ENCODE measurements around the gene PROKR1. TPM values are rescaled to one million over a fixed set of nuclear protein-coding genes. Genes with fewer than 3 reads are reported as not detected.

Gene PROKR1
- total RNA-seq, 2 donors from 2014 or later, result not detected

DNA sequence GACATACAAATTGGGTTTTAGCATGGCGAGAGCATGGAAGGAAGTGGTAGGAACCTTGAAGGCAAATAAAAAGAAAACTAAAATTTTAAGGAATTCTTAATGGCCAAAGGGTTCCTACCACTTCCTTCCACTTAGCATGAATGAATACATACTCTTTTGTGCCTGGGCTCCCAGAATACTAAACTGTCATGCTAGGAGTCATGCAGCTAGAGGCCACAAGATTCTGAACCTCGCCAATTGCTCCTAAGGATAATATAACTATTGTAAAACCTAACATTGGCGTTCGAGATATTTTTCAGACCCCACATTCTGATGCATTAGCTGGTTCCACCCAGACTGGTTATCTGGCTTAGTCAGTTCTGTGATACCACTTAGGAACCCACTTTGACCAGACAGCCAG lies 52.6 kb downstream of the PROKR1 start:
- H3K27ac ChIP-seq, result no peak overlapping the region
- H3K4me1 ChIP-seq (ENCODE audit: control insufficient read depth in 1 of 2, low read depth in 2 of 2), result no peaks in the 10 kb centered on the region
- ATAC-seq (ENCODE audit: insufficient number of reproducible peaks, low FRiP score, low read depth) (no peak), DNase-seq (ENCODE audit: low spot score) (no peak)
- H3K36me3 ChIP-seq, result no peaks in the 10 kb centered on the region
- no peak overlapping the region for H3K4me3 ChIP-seq
- TF ChIP-seq, protein P1, sequence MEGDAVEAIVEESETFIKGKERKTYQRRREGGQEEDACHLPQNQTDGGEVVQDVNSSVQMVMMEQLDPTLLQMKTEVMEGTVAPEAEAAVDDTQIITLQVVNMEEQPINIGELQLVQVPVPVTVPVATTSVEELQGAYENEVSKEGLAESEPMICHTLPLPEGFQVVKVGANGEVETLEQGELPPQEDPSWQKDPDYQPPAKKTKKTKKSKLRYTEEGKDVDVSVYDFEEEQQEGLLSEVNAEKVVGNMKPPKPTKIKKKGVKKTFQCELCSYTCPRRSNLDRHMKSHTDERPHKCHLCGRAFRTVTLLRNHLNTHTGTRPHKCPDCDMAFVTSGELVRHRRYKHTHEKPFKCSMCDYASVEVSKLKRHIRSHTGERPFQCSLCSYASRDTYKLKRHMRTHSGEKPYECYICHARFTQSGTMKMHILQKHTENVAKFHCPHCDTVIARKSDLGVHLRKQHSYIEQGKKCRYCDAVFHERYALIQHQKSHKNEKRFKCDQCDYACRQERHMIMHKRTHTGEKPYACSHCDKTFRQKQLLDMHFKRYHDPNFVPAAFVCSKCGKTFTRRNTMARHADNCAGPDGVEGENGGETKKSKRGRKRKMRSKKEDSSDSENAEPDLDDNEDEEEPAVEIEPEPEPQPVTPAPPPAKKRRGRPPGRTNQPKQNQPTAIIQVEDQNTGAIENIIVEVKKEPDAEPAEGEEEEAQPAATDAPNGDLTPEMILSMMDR (IDR thresholded peaks at IDR 0.05), result no peak
- no peaks in the 10 kb centered on the region for H3K27me3 ChIP-seq (replicated peaks; ENCODE audit: insufficient read depth)
- peaks cover 6% of the 10 kb centered on the region for H3K9me3 ChIP-seq

DNA sequence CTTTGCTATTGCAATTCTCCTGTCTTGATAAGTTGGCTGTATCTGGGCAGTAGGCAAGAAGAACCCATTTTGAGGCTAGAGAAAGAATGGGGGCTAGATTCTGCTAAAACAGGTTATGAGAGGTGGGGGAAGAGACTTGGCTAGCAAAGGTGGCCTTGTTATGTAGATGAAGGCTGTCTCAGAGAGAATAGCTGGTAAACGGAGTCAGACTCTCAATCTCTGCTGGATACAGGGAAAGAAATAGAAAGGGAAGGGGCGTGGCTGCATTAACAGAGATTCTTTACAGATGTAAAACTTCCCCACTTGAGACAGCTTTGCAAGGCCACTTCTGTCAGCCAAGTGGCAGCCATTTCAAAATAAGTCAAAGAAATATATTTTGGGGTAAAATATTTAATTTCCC lies 53.2 kb downstream of the PROKR1 start:
- no peak for ATAC-seq (ENCODE audit: insufficient number of reproducible peaks, low FRiP score, low read depth)
- Histone ChIP-seq H3K27me3 (replicated peaks; ENCODE audit: insufficient read depth) (no peaks in the 10 kb centered on the region), H3K4me1 (ENCODE audit: control insufficient read depth in 1 of 2, low read depth in 2 of 2) (no peaks in the 10 kb centered on the region), H3K27ac (no peak overlapping the region), H3K36me3 (no peaks in the 10 kb centered on the region), H3K4me3 (no peak overlapping the region), H3K9me3 (peaks cover 6% of the 10 kb centered on the region)
- TF ChIP-seq, protein P1 (IDR thresholded peaks at IDR 0.05), result no peak
- DNase-seq (ENCODE audit: low spot score), result no peak

DNA sequence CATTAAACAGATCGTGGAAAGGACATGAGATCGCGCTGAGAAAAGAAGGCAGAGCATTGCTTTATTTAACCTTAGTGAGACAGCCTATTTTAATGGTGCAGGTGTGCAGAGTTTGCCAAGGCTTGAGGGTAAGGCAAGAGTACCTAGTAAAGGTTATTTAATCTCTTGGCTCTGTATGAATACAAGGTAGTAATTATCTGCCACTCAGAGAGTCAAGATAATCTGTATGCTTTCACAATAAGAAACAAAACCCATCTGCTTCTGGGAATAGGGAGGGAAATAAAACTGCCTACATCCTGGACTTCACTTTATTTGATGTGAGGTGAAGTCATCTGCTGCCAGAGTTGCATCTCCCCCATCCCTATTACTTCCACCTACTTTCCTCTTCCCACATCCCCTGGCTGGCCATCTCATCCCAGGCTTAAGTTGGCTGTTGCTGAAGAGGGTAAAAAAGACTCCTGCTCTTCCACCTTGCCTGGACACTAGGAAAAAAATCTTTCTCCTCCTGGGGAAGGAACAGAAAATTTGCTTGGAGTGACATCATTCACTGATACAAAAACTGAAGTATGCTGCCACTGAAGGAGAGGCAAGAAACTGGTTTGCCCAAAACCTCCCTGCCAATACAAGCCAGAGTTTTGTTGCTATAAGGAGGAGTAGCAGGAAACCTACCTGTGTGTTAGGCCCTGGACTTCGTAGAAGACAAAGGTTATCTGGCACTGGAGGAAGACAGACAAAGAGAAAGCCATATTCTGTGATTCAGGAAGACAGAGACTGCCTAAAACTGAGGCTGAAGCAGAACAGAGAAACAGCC lies 55.4 kb downstream of the PROKR1 start:
- no peaks in the 10 kb centered on the region for H3K4me1 ChIP-seq (ENCODE audit: control insufficient read depth in 1 of 2, low read depth in 2 of 2)
- peaks cover 6% of the 10 kb centered on the region for H3K9me3 ChIP-seq
- no peak overlapping the region for H3K4me3 ChIP-seq
- no peak overlapping the region for H3K27ac ChIP-seq
- DNase-seq (ENCODE audit: low spot score) (no peak), ATAC-seq (ENCODE audit: insufficient number of reproducible peaks, low FRiP score, low read depth) (no peak)
- H3K36me3 ChIP-seq, result no peaks in the 10 kb centered on the region
- TF ChIP-seq, protein P1 (IDR thresholded peaks at IDR 0.05), result no peak
- no peaks in the 10 kb centered on the region for H3K27me3 ChIP-seq (replicated peaks; ENCODE audit: insufficient read depth)

DNA sequence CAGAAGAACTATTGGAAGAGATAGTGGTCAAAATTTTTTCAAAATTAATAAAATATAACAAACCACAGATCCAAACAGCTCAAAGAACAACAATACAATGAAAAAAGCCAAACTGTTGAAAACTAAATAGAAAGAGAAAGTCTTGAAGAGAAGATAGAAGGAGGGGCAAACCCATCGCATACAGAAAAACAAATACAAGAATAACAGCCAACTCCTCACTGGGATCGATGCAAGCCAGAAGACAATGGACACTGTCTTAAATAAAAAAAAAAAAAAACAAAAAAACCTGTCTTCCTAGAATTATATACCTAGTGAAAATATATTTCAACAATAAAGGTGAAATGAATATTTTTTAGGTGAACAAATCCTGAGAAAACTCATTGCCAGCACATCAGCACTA lies 57.2 kb downstream of the PROKR1 start:
- H3K27ac ChIP-seq, result no peak overlapping the region
- ATAC-seq (ENCODE audit: insufficient number of reproducible peaks, low FRiP score, low read depth) (no peak), DNase-seq (ENCODE audit: low spot score) (no peak)
- no peaks in the 10 kb centered on the region for H3K36me3 ChIP-seq
- H3K9me3 ChIP-seq, result peaks cover 6% of the 10 kb centered on the region
- H3K4me1 ChIP-seq (ENCODE audit: control insufficient read depth in 1 of 2, low read depth in 2 of 2), result no peaks in the 10 kb centered on the region
- H3K27me3 ChIP-seq (replicated peaks; ENCODE audit: insufficient read depth), result no peaks in the 10 kb centered on the region
- TF ChIP-seq, protein P1 (IDR thresholded peaks at IDR 0.05), result no peak
- H3K4me3 ChIP-seq, result no peak overlapping the region

DNA sequence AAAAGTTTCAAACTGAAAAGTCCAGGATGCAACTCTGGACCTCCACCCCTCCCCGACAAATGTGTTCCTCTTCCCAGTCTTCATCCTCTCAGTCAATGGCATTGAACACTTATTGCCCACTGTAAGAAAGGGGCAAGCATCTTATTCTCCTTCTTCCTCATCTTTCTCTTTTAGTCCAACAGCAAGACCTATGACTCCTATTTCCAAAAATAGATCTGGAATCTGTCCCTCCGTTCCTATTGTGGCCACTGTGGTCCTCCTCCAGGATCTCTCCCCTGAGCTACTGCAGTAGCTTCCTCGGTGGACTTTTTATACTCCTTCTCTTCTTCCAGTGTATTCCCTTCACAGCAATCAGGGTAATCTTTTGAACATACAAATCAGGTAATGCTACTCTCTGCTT lies 63.3 kb downstream of the PROKR1 start:
- TF ChIP-seq, protein P1 (IDR thresholded peaks at IDR 0.05), result no peak
- DNase-seq (ENCODE audit: low spot score) (no peak), ATAC-seq (ENCODE audit: insufficient number of reproducible peaks, low FRiP score, low read depth) (no peak)
- no peak overlapping the region for H3K27ac ChIP-seq
- no peak overlapping the region for H3K4me3 ChIP-seq
- peaks cover 0 to 4% of the 10 kb centered on the region in 2 donors for H3K4me1 ChIP-seq (ENCODE audit: control insufficient read depth in 1 of 2, low read depth in 2 of 2)
- H3K9me3 ChIP-seq, result no peaks in the 10 kb centered on the region
- H3K36me3 ChIP-seq, result no peaks in the 10 kb centered on the region
- H3K27me3 ChIP-seq (replicated peaks; ENCODE audit: insufficient read depth), result no peaks in the 10 kb centered on the region

Other genes with a start within 250 kb of the PROKR1 start
- under 1 TPM; 0.41 to 0.56 TPM for gene FBXO48, start 176.3 kb upstream of the PROKR1 start, total RNA-seq
- gene APLF, start 176.0 kb upstream of the PROKR1 start, total RNA-seq, result 1 to 10 TPM; 4.9 to 5.8 TPM
- 10 to 100 TPM; 10.8 to 14.5 TPM for gene ARHGAP25, start 91.2 kb downstream of the PROKR1 start, total RNA-seq
- gene BMP10, start 227.8 kb downstream of the PROKR1 start, total RNA-seq, result not detected

All from thoracic aorta (tissue), 2 donors.